ENCODE results near the gene ETV3L. TPM values are rescaled to one million over a fixed set of nuclear protein-coding genes. Genes with fewer than 3 reads are reported as not detected.
"Not testable (repeated sequence)": the region's sequence is repeated elsewhere in the genome, so short reads cannot be mapped to it uniquely, and the experiment has no call there.

Gene ETV3L
- polyA plus RNA-seq, 3 donors: not detected

GRCh38 chr1:157110003-157110402 lies 10.4 kb upstream of the ETV3L start:
- 77 to 80% (median 80%) methylated on average over 6 of the region's 6 CpGs for WGBS, 3 donors
- H3K27ac ChIP-seq (ENCODE audit: low read depth, low read length): no peak overlapping the region

- 57 to 62% (median 62%) methylated on average over 6 of the region's 6 CpGs for WGBS, 3 donors
- H3K27ac ChIP-seq (ENCODE audit: low read depth, low read length): no peak overlapping the region
These were observed 8.8 kb upstream of the ETV3L start for GRCh38 chr1:157108448-157108847.

- no peak overlapping the region for H3K27ac ChIP-seq (ENCODE audit: low read depth, low read length)
- 36 to 49% (median 44%) methylated on average over 19 of the region's 19 CpGs for WGBS, 3 donors
These were observed 8.1 kb upstream of the ETV3L start for GRCh38 chr1:157107702-157108101.

- no peak overlapping the region for H3K27ac ChIP-seq (ENCODE audit: low read depth, low read length)
- WGBS, 3 donors: 69 to 76% (median 73%) methylated on average over 6 of the region's 6 CpGs
These were observed 7.2 kb upstream of the ETV3L start for GRCh38 chr1:157106813-157107189.

GRCh38 chr1:157105988-157106812 lies 6.6 kb upstream of the ETV3L start:
- WGBS, 3 donors: 33 to 57% (median 48%) methylated on average over 6 of the region's 6 CpGs
- H3K27ac ChIP-seq (ENCODE audit: low read depth, low read length): no peak overlapping the region

GRCh38 chr1:157105298-157105987 lies 5.8 kb upstream of the ETV3L start:
- 70 to 72% (median 71%) methylated on average over 12 to 14 of the region's 14 CpGs for WGBS, 3 donors
- H3K27ac ChIP-seq (ENCODE audit: low read depth, low read length): no peak overlapping the region

GRCh38 chr1:157104598-157105293 lies 5.1 kb upstream of the ETV3L start:
- H3K27ac ChIP-seq (ENCODE audit: low read depth, low read length): no peak overlapping the region
- WGBS, 3 donors: 59 to 85% (median 82%) methylated on average over 6 of the region's 6 CpGs

- H3K27ac ChIP-seq (ENCODE audit: low read depth, low read length): no peak overlapping the region
- 53 to 66% (median 62%) methylated on average over 5 of the region's 5 CpGs for WGBS, 3 donors
These were observed 3.7 kb upstream of the ETV3L start for GRCh38 chr1:157103268-157103667.

GRCh38 chr1:157101149-157101548 lies 1.5 kb upstream of the ETV3L start:
- H3K27ac ChIP-seq (ENCODE audit: low read depth, low read length): no peak overlapping the region
- 75 to 88% (median 83%) methylated on average over 4 of the region's 4 CpGs for WGBS, 3 donors

- WGBS, 3 donors: 74 to 84% (median 76%) methylated on average over 13 to 16 of the region's 17 CpGs
- not testable (repeated sequence) for H3K27ac ChIP-seq (ENCODE audit: low read depth, low read length)
These were observed 498 bp downstream of the ETV3L start for GRCh38 chr1:157098987-157099632.

- WGBS, 3 donors: 88 to 94% (median 93%) methylated on average over 9 of the region's 9 CpGs
- no peak overlapping the region for H3K27ac ChIP-seq (ENCODE audit: low read depth, low read length)
These were observed 1.1 kb downstream of the ETV3L start for GRCh38 chr1:157098519-157098918.

- 74 to 86% (median 82%) methylated on average over 6 of the region's 6 CpGs for WGBS, 3 donors
- H3K27ac ChIP-seq (ENCODE audit: low read depth, low read length): no peak overlapping the region
These were observed 1.9 kb downstream of the ETV3L start for GRCh38 chr1:157097692-157098091.

- no peak overlapping the region for H3K27ac ChIP-seq (ENCODE audit: low read depth, low read length)
- WGBS, 3 donors: 79 to 93% (median 87%) methylated on average over 5 to 6 of the region's 6 CpGs
These were observed 2.7 kb downstream of the ETV3L start for GRCh38 chr1:157096881-157097280.

- 71 to 91% (median 90%) methylated on average over 2 of the region's 2 CpGs for WGBS, 3 donors
- no peak overlapping the region for H3K27ac ChIP-seq (ENCODE audit: low read depth, low read length)
These were observed 4.1 kb downstream of the ETV3L start for GRCh38 chr1:157095551-157095950.

GRCh38 chr1:157095091-157095490 lies 4.5 kb downstream of the ETV3L start:
- no peak overlapping the region for H3K27ac ChIP-seq (ENCODE audit: low read depth, low read length)
- 59 to 79% (median 65%) methylated on average over 4 of the region's 4 CpGs for WGBS, 3 donors

GRCh38 chr1:157092831-157093230 lies 6.8 kb downstream of the ETV3L start:
- no peak overlapping the region for H3K27ac ChIP-seq (ENCODE audit: low read depth, low read length)
- WGBS, 3 donors: 52 to 67% (median 52%) methylated on average over 7 to 8 of the region's 8 CpGs

- H3K27ac ChIP-seq (ENCODE audit: low read depth, low read length): no peak overlapping the region
- 75 to 77% (median 75%) methylated on average over 4 of the region's 4 CpGs for WGBS, 3 donors
These were observed 7.8 kb downstream of the ETV3L start for GRCh38 chr1:157091668-157092273.

- 81 to 96% (median 91%) methylated on average over 4 of the region's 4 CpGs for WGBS, 3 donors
- no peak overlapping the region for H3K27ac ChIP-seq (ENCODE audit: low read depth, low read length)
These were observed 8.4 kb downstream of the ETV3L start for GRCh38 chr1:157091186-157091585.
